HUES64 (cell line): ENCODE data around the gene CBX4.

Source experiments
- H3K27ac ChIP-seq: 2 replicates; pipeline ENCODE4 v1.7.0; 2013; ENCODE audit warnings: low read depth, low read length, inconsistent platforms
- H3K27me3 ChIP-seq: 2 replicates; pipeline ENCODE4 v1.6.1; 2013; ENCODE audit warnings: mild to moderate bottlenecking, low read length; ENCODE audit not compliant: insufficient read depth
- H3K36me3 ChIP-seq: 2 replicates; pipeline ENCODE4 v1.6.1; 2013; ENCODE audit warnings: mild to moderate bottlenecking, low read length; ENCODE audit not compliant: insufficient read depth
- H3K4me1 ChIP-seq: 2 replicates; pipeline ENCODE4 v1.6.1; 2013; ENCODE audit warnings: mild to moderate bottlenecking, low read length, moderate library complexity; ENCODE audit not compliant: insufficient read depth
- H3K4me3 ChIP-seq: 2 replicates; pipeline ENCODE4 v1.5.1; 2013; ENCODE audit warnings: mild to moderate bottlenecking, low read length, moderate library complexity
- H3K9ac ChIP-seq: 2 replicates; pipeline ENCODE4 v1.6.1; 2013; ENCODE audit warnings: mild to moderate bottlenecking, low read depth, low read length
- H3K9me3 ChIP-seq: 2 replicates; pipeline ENCODE4 v1.6.1; 2013; ENCODE audit warnings: low read depth, low read length; ENCODE audit not compliant: insufficient read depth
- WGBS: fragments of 150-250, 120-280 bp; methylation state at CpG from one replicate; pipeline ENCODE4 v1.1.7; 2013; ENCODE audit warnings: missing lambda C conversion rate; 5-methylcytosine and 5-hydroxymethylcytosine counted together

CBX4 gene

GRCh38 chr17:79801156-79802038 lies 37.8 kb downstream of the CBX4 start:
- WGBS = 2% methylated on average over 52 of the region's 52 CpGs
- H3K9ac ChIP-seq = no peak overlapping the region
- H3K27ac ChIP-seq = no peak overlapping the region
- H3K27me3 ChIP-seq = peaks cover 92% of the 10 kb centered on the region
- H3K4me3 ChIP-seq = peak overlapping the region; percentile 36
- H3K36me3 ChIP-seq = no peaks in the 10 kb centered on the region
- H3K4me1 ChIP-seq = peaks cover 37% of the 10 kb centered on the region
- H3K9me3 ChIP-seq = peaks cover 5% of the 10 kb centered on the region; the same call in 1 of the 2 replicates

GRCh38 chr17:79800325-79801155 lies 38.7 kb downstream of the CBX4 start:
- H3K27me3 ChIP-seq = peaks cover 92% of the 10 kb centered on the region
- WGBS = under 1% methylated on average over 44 of the region's 44 CpGs
- peaks cover 35% of the 10 kb centered on the region for H3K4me1 ChIP-seq
- H3K4me3 ChIP-seq = peak overlapping the region; percentile 36
- peaks cover 5% of the 10 kb centered on the region; the same call in 1 of the 2 replicates for H3K9me3 ChIP-seq
- no peak overlapping the region for H3K9ac ChIP-seq
- H3K36me3 ChIP-seq = no peaks in the 10 kb centered on the region
- no peak overlapping the region for H3K27ac ChIP-seq

GRCh38 chr17:79799538-79800324 lies 39.5 kb downstream of the CBX4 start:
- Histone ChIP-seq H3K27ac (no peak overlapping the region), H3K27me3 (peaks cover 92% of the 10 kb centered on the region), H3K4me3 (no peak overlapping the region), H3K4me1 (peaks cover 35% of the 10 kb centered on the region), H3K9ac (no peak overlapping the region), H3K9me3 (peaks cover 5% of the 10 kb centered on the region; the same call in 1 of the 2 replicates), H3K36me3 (no peaks in the 10 kb centered on the region)
- 3% methylated on average over 31 of the region's 31 CpGs for WGBS

GRCh38 chr17:79799174-79799537 lies 40.1 kb downstream of the CBX4 start:
- Histone ChIP-seq H3K36me3 (no peaks in the 10 kb centered on the region), H3K27ac (no peak overlapping the region), H3K27me3 (peaks cover 92% of the 10 kb centered on the region), H3K4me1 (peaks cover 38% of the 10 kb centered on the region), H3K9ac (no peak overlapping the region), H3K4me3 (no peak overlapping the region), H3K9me3 (peaks cover 5% of the 10 kb centered on the region; the same call in 1 of the 2 replicates)
- WGBS = 2% methylated on average over 23 of the region's 23 CpGs

GRCh38 chr17:79798299-79799173 lies 40.7 kb downstream of the CBX4 start:
- WGBS = 1% methylated on average over 70 of the region's 70 CpGs
- no peak overlapping the region for H3K9ac ChIP-seq
- H3K4me3 ChIP-seq = peak overlapping the region; percentile 29
- H3K9me3 ChIP-seq = peaks cover 5% of the 10 kb centered on the region; the same call in 1 of the 2 replicates
- no peak overlapping the region for H3K27ac ChIP-seq
- peaks cover 41% of the 10 kb centered on the region for H3K4me1 ChIP-seq
- H3K36me3 ChIP-seq = no peaks in the 10 kb centered on the region
- H3K27me3 ChIP-seq = peaks cover 92% of the 10 kb centered on the region

- Histone ChIP-seq H3K9me3 (peaks cover 5% of the 10 kb centered on the region; the same call in 1 of the 2 replicates), H3K27ac (no peak overlapping the region), H3K9ac (no peak overlapping the region), H3K4me1 (peaks cover 42% of the 10 kb centered on the region), H3K36me3 (no peaks in the 10 kb centered on the region), H3K27me3 (peaks cover 92% of the 10 kb centered on the region), H3K4me3 (peak overlapping the region; percentile 42)
- WGBS = under 1% methylated on average over 72 of the region's 89 CpGs
Measured at GRCh38 chr17:79797492-79798298, 41.5 kb downstream of the CBX4 start.

- no peaks in the 10 kb centered on the region for H3K36me3 ChIP-seq
- under 1% methylated on average over 79 of the region's 79 CpGs for WGBS
- H3K4me1 ChIP-seq = peaks cover 46% of the 10 kb centered on the region
- H3K27me3 ChIP-seq = peaks cover 92% of the 10 kb centered on the region
- peak within 1 kb of the TSS; percentile 73 for H3K4me3 ChIP-seq
- no peaks in the 10 kb centered on the region for H3K9me3 ChIP-seq
- H3K9ac ChIP-seq = peak within 1 kb of the TSS; percentile 80
- H3K27ac ChIP-seq = peak within 1 kb of the TSS; percentile 80; the same call in 1 of the 2 replicates
Measured at GRCh38 chr17:79796763-79797491, 42.3 kb downstream of the CBX4 start, which contains the start of gene CBX8. Gene CBX8, minus strand, starts transcription at chr17:79797077. Its CDS starts 79 bp downstream, at chr17:79796998.

- H3K27ac ChIP-seq = no peak overlapping the region
- peak overlapping the region; percentile 73 for H3K4me3 ChIP-seq
- 1% methylated on average over 18 of the region's 19 CpGs for WGBS
- no peaks in the 10 kb centered on the region for H3K9me3 ChIP-seq
- H3K4me1 ChIP-seq = peaks cover 45% of the 10 kb centered on the region
- H3K27me3 ChIP-seq = peaks cover 92% of the 10 kb centered on the region
- peak overlapping the region; percentile 80; the same call in 1 of the 2 replicates for H3K9ac ChIP-seq
- no peaks in the 10 kb centered on the region for H3K36me3 ChIP-seq
Measured at GRCh38 chr17:79796444-79796762, 42.8 kb downstream of the CBX4 start.

- peaks cover 92% of the 10 kb centered on the region for H3K27me3 ChIP-seq
- no peak overlapping the region for H3K27ac ChIP-seq
- H3K36me3 ChIP-seq = no peaks in the 10 kb centered on the region
- no peaks in the 10 kb centered on the region for H3K9me3 ChIP-seq
- no peak overlapping the region for H3K9ac ChIP-seq
- H3K4me1 ChIP-seq = peaks cover 43% of the 10 kb centered on the region
- 36% methylated on average over 8 of the region's 8 CpGs for WGBS
- H3K4me3 ChIP-seq = peak overlapping the region; percentile 73
Measured at GRCh38 chr17:79795795-79796443, 43.3 kb downstream of the CBX4 start.
